ENCODE data around the gene CLK2.

CLK2 gene

DNA sequence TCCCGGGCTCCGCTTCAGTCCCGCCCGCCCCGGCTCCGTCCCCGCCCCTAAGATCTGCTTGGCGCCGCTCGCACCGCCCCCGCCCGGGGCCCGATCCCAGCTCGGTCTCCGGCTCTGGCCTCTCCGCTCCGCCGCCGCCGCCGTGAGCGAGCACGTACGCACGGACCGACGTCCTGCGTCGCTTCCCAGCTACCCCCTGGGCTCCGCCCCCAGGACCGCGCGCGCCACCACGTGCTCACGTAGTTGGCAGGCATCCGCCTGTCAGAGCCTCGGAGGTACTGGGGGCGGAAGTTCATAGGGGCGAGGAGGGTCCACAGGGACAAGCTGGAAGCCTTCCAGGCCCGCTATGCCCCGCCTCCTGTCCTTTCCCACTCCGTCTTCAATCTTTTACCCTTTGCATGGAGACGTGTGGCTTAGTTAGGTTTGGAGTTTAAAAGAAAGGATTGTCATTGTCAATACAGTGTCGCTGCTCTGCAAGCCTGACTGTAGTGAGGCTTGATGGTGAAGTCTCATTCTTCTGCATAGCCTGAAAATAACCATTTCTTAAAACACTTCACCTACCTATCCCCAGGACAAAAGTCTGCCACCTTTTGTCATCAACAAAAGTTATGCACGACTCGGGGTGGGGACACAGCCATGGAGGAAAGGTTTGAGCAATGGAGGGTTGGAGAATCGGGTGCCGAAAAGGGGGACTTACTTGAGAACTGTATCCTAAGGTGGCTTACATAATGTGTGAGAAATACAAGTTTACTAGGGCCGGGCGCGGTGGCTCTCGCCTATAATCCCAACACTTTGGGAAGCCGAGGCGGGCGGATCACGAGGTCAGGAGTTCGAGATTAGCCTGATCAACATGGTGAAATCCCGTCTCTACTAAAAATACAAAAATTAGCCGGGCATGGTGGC, at the start of gene CLK2:
Gene CLK2 (minus strand): TSS at position 162 of the 903 bp plus-strand sequence. CDS start 2,527 bp downstream, outside the sequence.
- peak; percentile 93 for DNase-seq

DNA sequence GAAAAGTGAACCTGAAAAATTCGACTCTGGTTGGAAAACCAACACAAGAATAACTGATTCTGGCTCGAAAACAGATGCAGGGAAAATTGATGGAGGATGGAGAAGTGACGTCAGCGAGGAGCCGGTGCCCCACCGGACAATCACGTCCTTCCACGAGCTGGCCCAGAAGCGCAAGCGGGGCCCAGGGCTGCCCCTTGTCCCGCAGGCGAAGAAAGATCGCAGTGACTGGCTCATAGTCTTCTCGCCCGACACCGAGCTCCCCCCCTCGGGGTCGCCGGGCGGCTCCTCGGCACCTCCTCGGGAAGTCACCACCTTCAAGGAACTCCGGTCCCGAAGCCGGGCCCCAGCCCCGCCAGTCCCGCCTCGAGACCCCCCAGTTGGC, 49.3 kb upstream of the CLK2 start:
- DNase-seq, result no peak

DNA sequence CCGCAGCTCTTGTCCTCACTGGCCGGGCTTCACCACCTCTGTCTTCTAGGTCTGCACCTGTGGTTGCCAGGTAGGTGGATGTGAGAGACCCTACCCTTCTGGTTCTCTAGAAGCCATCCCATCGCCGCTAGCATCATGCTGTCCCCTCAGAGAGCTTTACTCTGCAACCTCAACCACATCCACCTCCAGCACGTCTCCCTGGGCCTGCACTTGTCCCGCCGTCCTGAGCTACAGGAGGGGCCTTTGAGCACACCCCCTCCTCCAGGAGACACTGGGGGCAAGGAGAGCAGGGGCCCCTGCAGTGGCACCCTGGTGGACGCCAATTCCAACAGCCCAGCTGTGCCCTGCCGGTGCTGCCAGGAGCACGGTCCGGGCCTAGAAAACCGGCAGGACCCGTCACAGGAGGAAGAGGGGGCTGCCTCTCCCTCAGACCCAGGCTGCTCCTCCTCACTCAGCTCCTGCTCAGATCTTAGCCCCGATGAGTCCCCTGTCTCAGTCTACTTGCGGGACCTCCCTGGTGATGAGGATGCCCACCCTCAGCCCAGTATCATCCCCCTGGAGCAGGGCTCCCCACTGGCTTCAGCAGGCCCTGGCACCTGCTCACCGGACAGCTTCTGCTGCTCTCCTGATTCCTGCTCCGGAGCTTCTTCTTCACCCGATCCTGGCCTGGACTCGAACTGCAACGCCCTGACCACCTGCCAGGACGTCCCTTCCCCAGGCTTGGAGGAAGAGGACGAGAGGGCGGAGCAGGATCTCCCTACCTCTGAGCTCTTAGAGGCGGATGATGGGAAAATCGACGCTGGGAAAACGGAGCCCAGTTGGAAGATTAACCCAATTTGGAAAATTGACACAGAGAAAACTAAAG, 48.6 kb upstream of the CLK2 start:
- no peak for DNase-seq

DNA sequence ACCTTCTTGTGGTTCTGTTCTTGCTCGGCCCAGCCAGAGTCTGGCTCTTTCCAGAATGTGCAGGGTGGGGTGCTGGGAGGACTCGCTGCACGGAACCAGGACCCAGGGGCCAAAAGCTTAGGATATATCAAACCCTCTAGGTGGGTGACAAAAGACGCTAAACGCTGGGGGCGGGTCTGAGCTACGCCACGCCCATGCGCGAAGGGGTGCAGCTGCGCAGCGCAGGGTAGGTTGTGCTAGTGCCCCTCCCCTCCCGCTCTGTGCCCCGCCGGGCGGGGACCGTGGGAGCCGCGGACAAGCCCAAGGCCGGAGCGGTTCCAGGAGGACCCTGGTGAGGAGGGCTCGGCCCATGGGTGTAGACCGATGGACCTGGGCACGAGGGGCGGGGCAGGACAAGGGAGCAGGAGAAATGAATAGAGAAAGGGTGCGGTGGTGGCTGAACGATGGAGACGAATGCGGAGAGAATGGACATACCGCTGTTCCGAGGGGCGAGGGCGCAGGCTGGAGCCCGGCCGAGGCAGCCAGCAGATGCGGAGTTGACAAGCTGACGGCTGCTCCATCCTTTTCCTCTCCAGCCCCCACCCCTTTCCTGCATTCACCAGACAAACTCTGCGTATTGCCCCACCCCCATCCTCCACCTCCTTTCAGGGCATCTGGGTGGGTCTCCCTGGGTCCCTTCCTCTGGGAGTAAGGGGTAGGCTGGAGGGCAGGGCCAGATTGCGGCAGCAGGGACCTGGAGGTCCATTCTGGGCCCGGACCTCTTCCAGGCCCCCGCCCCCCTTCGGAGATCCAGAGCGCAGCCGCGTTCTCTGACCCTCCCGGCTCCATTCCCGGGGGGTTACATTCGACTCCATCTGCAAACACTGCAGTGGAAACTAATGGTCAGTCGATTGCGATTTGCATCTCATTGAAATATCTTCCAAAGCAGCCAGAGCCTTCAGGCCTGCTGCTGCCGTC, 47.6 kb upstream of the CLK2 start, which contains the start of gene RUSC1:
Gene RUSC1 (plus strand): TSS at position 234 of the 957 bp plus-strand sequence. CDS start 880 bp downstream, outside the sequence.
- peak; percentile 56 for DNase-seq

GRCh38 chr1:155320252-155320651, 46.9 kb upstream of the CLK2 start:
- no peak for DNase-seq

DNA sequence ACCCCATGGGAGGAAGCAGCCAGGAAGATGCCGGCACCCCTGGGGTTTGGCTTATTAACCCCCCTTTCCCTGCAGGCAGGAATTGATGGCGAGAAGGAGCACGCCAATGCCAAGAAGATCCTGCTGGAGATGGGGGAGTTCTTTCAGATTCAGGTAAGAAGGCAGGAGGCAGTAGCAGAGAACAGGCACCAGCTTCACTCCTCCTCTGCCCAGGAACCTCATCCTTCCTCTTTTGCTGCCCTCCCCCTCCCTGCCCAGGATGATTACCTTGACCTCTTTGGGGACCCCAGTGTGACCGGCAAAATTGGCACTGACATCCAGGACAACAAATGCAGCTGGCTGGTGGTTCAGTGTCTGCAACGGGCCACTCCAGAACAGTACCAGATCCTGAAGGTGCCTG, 46.2 kb upstream of the CLK2 start:
- no peak for DNase-seq

DNA sequence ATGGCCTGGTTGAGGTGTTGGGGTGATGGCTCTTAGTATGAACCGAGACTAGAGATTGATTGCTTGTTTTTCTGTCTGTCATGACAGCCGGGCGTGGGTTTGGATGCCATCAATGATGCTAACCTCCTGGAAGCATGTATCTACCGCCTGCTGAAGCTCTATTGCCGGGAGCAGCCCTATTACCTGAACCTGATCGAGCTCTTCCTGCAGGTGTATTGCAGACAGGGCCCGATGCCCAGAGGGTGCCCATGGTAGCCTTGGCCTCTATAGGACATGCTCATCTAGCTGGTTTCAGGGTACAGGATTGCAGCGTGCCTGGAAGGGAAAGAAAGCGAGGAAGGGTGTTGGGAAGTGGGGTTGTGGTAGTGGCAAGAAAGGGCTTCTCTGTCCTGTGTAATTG, 44.8 kb upstream of the CLK2 start:
- DNase-seq, result no peak

- no peak for DNase-seq
Measured at GRCh38 chr1:155316922-155317321, 43.6 kb upstream of the CLK2 start.

GRCh38 chr1:155313261-155313660, 40.0 kb upstream of the CLK2 start:
- no peak for DNase-seq

GRCh38 chr1:155309423-155310021, 36.2 kb upstream of the CLK2 start:
- DNase-seq, result no peak

- peak; percentile 95 for DNase-seq
Measured at GRCh38 chr1:155308493-155309422, 35.5 kb upstream of the CLK2 start, which contains the start of gene FDPS. FDPS (plus strand) TSS chr1:155308866; CDS start chr1:155309790, 924 bp downstream.

DNA sequence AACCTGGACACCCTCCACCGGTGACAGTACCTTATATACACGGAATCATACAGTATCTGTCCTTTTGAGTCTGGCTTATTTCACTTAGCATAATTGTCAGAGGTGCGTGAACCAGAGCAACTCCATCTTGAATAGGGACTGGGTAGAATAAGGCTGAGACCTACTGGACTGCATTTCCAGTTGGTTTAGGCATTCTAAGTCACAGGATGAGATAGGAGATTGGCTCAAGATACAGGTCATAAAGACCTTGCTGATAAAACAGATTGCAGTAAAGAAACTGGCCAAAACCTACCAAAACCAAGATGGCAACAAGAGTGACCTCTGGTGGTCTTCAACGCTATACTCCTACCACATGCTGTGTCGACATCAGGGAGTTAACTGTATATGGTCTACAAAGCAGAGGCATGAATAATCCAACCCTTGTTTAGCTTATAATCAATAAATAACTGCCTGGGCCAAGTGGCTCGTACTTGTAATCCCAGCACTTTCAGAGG, 34.0 kb upstream of the CLK2 start:
- DNase-seq, result no peak

GRCh38 chr1:155305881-155306391, 32.6 kb upstream of the CLK2 start:
- DNase-seq, result no peak

GRCh38 chr1:155304558-155305063, 31.3 kb upstream of the CLK2 start:
- no peak for DNase-seq

- no peak for DNase-seq
Measured at GRCh38 chr1:155301342-155301841, 28.1 kb upstream of the CLK2 start, which contains the start of gene PKLR. PKLR (minus strand) TSS chr1:155301438; CDS start chr1:155301395, 43 bp downstream.

GRCh38 chr1:155300553-155301329, 27.4 kb upstream of the CLK2 start:
- no peak for DNase-seq

DNA sequence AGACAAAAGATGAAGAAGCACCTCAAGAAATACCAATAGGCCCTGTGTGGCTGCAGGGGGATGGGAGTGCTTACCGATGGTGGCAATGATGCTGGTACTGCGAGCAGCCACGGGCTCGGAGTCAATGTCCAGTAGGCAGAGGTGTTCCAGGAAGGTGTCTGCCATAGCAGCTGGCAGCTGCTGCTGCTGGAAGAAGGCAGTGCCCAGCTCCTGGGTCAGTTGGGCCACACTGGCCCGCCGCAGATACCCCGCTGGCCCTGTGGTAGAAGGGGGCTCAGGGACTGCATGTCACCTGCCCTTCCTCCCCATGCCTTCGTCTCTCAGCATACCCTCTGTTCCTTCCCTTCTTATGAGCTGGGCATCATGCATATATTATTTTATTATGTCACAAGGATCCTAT, 26.7 kb upstream of the CLK2 start:
- DNase-seq, result no peak

GRCh38 chr1:155297384-155297783, 24.1 kb upstream of the CLK2 start:
- no peak for DNase-seq

- DNase-seq, result no peak
Measured at GRCh38 chr1:155296661-155297060, 23.4 kb upstream of the CLK2 start.
